Stimulated activated CD4-positive, alpha-beta T cell treated with anti-CD3 and anti-CD28 coated beads, TNF-alpha, amount 100 ng/mL, for 48 hours (primary cell): ENCODE data around the gene OAF.
"Not testable (repeated sequence)": the region's sequence is repeated elsewhere in the genome, so short reads cannot be mapped to it uniquely, and the experiment has no call there.

ENCODE experiments used
- DNase-seq, 3 donors: peaks; one replicate each; pipeline ENCODE4 v3.0.0-alpha.2; 2020; ENCODE audit warnings: low read depth in 3 of 3

OAF gene

DNA sequence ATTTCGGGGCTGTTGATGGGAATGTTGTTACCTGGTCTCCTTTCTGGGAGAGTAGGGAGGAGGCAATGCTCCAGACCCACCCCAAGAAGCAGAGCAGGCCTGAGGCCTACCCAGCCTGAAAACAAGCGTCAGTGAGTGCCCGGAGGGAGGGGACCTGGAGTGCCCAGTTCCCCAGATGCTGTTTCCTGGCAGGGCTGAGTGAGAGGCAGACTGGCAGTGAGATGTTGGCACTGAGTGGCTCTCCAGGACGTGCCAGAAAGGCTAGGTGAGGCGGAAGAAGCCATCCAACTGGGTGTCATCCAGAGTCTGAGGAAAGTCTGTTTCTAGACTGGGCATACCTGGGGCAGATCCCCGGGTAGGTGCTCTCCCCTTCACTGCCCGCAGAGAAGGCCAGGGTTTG, 30.4 kb downstream of the OAF start:
- no peak for DNase-seq

DNA sequence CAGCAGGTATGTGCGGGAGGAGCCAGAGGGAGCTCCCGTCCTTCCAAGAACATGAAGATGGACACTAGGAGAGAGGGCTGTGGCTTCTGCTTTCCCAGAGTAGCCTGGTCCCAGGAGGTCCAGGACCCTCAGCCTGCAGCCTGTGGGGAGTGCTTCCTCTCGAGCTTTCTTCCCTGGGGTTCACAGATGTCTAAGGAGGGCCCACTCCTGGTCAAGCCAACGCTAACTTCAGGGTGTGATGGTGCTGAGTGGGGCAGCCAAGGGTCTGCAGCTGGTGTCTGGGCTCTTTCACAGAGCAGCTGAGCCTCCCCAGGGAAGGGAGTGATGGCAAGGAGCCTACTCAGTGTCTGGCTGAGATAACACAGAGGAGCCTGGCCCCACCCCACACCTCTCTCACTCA, 32.4 kb downstream of the OAF start:
- no peak for DNase-seq

DNA sequence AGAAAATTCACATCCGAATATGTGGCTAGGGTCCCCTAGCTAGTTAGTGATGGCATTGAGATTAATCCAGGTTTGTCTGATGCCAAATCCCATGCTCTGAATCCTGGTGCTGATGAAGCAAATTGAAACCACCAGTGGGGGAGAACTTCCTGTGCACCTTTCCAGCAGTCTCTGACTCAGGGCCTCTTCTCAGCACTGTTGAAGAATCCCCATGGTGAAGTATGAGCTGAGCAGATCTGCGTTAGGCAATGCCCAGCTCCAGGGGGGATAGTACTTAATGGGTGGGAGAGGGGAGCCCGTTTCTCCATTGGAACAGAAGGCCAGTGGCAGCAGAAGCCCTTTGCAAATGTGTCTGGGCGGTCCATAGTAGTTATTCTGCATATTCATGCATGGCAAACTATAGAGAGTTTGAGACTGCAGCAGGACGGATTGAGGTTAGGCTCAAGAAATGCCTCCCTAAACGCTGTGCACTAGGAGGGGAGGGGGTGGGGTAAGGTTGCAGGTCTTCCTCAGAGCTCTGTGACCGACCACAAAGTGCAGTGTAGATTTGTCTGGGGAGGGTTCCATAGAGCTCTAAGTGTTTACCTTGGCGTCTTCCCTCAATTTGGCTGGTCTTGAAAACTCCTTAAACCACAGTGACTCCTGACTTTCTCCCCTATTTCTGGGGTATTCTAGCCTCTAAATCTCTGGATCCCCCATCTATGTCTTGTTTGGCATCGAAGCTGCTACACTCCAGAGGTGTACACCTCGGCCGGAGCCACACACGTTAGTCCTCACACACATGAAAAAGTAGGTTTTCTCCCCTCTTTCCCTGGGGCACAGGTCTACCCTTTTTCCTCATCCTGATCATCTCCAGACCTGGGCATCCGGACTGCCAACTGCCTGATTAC, 33.9 kb downstream of the OAF start:
- no peak for DNase-seq

DNA sequence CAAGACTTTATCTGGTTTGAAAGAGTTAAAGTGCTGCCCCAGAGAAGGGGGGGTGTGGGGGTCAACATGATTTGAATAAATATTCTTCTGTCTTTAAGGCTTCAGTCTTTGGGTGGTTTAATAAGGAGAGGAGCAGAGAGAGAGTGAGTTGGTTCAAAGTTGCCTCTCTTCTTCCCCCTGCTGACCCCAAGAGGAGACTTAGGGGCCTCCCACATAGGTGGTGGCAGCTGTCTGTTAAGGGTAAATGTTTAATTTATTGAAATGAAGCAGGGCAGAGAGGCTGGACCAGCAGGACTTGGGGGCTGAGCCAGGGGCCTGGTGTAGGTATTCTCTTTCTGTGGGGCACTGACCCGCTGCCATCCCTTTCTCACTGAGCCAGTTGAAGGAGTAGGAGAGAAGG, 34.6 kb downstream of the OAF start:
- no peak for DNase-seq

DNA sequence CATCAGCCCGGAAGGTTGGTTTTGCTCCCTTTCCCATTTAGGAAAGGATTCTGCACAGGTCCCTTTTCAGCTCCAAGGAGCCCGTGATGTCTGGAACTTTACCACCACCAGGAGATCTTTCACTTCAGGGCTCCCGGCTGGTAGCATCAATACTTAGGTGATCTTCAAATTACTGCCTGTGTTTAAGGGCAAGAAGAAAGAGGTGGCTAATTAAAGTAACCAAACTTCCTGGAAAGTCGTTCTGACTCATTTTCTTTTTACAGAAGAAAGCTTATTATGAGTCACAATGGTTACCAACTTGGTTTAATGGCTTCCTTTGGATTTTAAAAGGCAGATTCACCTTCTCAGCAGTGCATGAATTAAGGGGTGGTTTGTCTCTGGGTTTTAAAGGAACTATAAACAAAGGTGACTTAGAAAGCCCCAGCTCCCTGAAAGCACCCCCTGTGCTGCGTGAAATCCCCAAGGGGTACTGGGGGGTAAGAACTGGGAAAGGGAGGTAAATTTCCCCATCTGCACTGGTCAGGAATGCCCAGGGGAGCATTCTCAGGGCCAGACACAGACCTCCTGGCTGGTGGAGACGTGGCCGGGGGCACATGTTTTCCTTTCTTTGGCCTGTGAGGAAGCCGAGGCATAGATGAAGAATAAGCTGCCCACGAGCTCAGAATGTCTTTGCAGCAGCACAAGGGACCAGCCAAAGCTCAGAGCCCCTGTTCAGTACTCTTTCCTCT, 37.9 kb downstream of the OAF start:
- no peak for DNase-seq

DNA sequence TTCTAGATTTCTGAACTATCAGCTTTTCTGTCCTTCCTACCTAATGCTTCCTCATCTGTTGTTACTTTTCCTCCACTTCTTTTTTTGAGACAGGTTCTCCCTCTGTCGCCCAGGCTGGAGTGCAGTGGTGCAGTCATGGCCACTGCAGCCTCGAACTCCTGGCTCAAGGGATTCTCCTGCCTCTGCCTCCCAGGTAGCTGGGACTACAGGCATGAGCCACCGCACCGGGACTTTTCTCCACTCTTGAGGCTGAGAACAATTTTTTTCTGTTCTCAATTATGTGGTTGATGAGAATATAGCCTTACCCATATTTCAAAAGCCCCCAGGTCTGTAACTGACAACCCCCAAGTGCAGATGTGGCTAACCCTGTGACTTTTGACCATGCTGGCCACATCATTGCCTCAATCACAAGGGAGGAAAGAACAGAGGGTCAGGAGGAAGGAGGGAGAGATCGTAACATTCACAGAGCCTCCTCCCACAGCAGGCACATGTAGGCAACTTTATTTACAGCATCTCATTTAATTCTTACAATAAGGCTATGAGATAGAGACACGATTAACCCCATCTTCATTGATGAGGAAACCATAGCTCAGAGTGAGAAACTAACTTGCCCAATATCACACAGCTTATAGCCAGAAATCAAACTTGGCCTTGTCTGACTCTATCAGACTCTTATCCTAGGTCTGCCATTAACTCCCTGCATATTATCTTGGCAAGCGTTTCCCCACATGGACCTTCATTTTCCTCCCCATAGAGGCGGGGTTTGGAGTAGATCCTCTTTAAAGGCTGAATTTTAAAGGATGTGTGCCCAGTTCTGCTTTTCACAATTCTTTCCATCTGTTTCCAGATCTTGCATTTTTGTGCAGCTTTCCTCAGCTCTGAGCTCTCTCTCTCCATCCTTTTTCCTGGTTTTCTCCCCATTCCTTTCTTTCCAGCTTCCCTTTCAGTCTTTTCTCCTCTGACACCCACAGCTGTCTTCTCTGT, 38.7 kb downstream of the OAF start:
- DNase-seq = no peak

DNA sequence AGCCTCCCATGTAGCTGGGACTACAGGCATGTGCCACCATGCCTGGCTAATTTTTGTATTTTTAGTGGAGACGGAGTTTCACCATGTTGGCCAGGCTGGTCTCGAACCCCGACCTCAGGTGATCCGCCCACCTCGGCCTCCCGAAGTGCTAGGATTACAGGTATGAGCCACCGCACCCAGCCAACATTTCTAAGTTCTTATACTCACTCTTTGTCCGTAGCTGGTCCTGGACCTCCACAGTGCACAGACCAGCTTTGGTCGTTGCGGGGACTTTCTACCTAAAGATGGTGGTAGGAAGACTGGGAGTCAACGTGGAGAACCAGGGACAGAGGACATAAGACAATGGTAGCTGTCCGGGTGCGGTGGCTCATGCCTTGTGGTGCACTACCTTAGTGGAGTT, 42.5 kb downstream of the OAF start:
- not testable (repeated sequence) for DNase-seq

DNA sequence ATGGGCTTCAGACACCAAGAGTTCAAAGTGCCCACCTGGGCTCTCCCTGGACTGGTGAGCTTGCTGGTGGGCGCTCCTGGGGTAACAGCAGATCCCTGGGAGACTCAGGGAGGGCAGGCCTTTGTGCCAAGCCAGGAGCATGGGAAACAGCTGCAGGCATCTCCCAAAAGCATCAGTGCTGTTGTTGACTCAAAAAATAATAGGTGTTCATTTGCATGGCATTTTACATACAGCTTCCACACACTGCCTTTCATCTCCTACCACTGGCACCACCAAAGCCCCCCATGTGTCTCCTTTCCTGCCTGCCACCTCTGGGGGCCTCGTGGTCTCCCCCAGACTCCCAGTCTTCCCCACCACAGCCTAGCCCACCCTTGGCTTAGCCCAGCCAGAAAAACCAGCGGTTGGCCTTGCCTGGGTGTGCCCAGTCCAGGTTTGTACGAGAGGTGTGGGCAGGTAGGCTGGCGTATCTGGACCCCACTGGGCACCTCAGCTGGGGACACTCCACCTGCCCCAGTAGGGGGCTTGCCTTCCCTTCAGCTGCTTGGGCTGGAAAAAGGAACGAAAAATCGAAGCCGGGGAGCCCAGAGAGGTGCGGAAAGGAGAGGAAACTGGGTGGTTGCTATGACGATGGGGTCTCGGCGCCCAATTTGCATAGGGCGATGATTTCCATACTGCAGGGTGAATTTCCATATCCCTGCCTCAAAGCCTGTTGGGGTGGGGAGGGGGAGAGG, 44.1 kb downstream of the OAF start:
- no peak for DNase-seq

DNA sequence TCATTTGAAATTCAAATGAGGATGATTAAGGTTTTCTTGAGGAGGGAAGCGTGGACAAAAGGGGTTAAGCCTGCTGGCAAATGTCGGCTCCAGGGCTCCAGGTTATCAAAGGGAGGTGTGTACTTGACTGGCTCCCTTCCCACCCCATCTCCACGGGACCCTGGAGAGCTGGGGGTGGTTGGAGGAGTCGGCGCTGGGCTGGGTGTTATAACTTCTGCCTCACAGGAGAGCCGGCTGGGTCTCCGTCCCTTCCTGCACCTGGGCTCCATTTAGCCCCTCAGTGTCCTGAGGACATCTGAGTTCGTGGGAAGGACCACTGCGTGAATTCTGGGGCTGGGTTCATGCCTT, 44.7 kb downstream of the OAF start:
- DNase-seq = no peak

DNA sequence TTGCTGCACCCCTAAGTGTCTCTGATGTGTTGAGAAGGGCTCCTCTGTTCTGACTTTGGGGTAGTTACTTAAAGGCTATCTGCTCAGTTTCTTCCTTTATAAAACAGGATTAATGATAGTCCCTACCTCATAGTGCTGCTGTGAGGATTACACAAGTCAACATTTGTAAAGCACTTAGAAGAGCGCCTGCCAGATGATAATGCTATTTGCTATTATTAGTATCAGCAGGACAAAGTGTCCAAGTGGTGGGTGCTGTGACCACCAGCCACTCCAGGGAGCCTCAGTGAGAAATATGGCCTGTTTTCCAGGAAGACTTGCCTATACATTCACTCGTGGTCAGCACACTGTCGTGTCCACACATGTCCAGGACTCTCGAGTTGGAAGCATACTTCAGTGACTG, 45.3 kb downstream of the OAF start:
- no peak for DNase-seq

DNA sequence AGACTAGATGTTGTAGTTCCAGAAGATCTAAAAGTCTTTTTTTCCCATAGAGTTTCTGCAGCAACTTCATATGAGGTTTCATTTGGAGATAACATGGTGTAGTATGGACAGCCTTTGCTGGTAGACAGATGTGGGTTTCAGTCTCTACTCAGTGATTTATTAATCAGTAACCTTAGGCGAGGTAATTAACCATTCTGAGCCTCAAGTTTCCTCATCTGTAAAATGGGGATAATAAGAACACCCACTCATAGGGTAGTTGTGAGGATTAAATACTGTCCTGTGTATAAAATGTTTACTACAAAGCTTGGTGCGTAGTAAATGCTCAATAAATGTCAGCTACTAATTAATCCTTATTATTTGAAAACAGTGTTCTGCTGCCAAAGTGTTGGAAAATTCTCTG, 45.9 kb downstream of the OAF start:
- DNase-seq = no peak

DNA sequence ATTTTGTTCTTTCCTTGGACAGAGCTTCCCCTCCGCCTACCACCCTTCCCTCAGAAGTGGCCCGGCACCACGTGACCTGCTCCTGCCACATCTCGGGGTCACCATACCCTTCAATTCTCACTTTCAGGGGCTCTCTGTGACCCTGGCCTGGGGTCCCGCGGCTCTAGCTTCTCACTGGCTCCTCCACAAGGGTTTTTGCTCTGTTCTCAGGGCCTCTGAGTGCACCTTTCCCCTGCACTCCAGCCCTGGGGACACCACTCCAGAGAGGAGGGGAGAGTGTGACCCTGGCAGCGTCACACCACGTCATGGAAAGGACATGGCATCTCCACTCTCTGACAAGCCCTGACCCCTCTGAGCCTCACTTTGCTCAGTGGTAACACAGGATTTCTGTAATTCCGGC, 46.5 kb downstream of the OAF start:
- no peak for DNase-seq

DNA sequence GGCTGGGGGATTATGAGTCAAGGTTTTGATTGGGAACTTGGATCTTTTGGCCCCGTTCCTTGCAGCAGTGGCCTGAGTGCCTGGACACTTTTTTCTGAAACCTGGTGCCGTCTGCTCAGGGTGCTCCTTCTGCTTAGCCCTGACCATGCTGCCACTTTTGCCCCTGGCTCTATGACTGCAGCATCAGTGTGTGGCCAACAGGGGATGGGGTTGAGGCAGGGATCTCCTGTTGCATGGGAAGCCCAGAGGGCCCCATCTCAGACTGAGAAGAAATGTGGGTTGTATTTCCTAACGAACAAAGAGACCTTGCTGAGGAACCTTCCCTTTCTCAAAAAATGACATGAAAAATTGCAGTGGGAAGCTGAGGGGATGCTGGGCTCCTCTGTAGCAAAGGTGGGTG, 47.8 kb downstream of the OAF start:
- no peak for DNase-seq

DNA sequence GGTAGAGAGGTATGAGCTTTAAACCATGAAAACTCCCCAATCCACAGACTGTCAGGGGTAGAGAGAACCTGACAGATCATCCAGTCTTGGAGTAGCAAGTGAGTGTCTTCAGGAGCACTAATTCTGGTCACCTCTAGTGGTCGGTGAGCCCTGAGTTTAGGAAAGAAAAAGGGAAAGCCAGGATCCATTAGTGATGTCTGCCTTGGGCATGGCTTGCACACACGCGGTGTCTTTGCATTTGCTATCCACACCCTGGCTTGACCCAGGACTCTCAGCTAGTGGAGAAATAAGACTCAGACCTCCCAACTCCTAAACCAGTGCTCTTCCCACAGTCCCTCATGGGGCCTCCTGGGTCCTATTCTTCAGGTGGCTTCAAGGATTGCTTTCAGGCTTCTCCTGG, 48.4 kb downstream of the OAF start:
- no peak for DNase-seq

DNA sequence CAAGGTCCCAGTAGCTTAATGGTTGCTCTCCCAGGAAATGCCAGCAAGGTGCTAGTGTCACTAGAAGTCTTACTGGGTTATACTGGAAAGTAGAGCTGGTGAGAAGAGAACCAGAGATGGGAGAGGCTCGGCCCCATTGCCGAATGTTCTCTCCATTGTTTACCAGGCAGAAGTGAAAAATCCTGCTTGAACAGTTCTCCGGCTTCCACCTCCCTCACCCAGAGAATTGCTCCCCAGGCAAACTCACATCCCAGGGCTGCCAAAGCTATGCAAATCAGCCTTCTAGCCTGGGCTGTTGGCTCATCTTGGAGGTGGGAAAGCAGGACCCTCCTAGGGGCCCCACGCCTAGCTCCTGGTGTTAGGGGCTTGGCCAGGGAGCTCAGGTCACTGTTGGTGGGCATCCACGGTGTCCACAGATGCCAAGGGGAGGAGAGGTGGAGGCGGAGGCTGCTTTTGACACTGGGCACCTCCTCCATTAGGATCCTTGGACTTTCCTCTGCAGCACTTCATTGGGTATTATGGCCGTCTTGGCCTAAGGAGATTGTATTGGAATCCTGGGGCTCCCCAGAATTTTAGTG, 49.2 kb downstream of the OAF start:
- DNase-seq = no peak

DNA sequence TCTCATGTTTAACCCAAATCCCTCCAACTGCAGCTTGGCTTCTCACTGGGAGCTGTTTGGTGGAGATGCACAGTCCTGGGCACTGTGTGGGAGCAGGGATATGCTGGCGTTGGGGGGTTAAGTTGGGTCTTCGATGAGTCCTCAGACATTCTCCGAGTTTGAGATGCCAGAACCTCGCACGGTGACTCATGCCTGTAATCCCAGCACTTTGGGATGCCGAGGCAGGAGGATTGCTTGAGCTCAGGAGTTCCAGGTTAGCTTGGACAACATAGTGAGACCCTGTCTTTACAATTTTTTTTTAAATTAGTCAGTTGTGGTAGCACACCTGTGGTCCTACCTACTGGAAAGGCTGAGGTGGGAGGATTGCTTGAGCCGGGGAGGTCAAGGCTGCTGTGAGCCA, 49.8 kb downstream of the OAF start:
- no peak for DNase-seq

DNA sequence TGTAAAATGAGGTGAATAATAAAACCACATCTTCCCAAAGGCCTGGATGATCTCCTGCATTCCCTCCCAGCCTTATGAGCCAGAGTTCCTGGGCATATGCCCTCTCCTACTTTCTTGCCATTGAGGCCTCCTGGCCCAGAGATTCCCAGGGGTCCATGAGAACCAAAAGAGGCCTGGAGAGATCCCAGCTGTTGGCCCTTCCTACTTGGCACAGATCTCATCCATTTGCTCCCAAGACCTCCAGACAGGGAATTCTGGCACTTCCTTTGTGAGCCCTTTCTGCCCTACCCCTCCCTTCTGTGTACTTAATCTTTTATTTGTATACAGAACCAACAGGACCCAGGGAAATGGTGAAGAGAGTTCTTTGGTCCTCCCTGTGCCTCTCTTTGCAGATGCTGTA, 50.5 kb downstream of the OAF start:
- DNase-seq = no peak

DNA sequence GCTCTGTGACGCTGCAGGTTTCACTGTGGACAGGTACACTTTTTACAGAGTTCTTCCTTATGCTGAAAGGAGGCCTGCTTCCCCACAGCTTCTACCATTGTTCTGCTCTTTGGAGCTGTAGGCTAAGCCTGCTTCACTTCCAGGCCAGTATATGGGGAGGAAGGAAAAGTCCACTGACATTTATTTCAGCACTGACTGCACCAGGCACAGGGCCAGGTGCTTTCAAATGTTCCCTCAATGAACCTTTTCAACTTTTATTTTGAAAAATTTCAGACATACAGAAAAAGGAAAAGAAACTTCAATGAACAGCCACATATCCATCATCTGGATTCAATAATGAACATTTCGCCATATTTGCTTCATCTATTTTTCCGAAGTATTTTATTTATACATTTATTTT, 51.1 kb downstream of the OAF start:
- no peak for DNase-seq

DNA sequence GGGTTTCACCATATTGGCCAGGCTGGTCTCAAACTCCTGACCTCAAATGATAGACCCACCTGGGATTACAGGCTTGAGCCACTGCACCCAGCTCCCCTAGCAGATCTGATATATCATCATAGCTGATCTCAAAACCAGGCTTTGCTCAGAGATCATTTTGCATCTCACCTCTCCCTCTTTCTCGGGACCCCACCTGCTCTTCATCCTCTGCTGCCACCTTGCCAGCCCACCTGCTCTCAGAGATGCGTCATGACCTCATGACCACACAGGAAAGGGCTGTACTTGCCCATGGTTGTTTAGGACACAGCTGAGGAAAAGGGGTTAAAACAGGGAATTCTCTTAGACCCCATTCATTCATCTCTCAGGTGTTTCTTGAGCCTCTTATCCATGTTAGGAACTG, 56.5 kb downstream of the OAF start:
- no peak for DNase-seq

DNA sequence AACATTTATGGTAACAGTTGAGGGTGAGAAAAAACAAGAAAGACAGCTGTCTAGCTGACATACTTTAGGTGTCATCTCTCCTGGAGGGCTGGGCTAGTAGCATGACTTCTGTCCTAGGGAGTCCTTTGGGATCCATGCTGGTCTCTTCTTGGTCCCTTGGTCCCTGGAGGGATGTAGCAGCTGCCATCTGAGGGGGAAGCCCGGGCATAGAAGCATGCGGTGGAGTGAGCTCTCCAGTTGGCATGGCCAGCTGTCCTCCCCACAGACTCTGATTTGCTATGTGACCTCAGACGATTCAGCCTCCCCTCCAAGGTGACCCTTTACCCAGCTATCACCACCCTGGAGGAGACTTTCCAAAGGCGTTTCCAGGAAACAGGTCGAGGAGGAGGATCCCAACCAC, 57.9 kb downstream of the OAF start:
- no peak for DNase-seq

DNA sequence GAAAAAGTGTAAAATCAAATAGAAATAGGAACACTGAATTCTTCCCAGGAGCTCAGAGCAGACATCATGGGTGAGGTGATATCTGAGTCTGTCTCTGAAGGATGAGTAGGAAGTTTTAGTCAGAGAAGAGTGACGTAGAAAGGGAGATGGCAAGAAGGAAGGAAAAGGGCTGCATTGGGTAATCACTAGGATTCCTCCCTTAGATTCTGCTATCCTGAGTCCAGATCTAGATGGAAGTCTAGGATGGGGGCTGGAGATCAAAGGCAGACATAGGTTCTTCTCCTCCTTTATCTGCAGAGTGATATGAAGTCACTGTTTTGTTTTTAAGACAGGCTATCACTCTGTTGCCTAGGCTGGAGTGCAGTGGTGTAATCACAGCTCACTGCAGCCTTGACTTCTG, 59.6 kb downstream of the OAF start:
- no peak for DNase-seq
